HG03039 (cell line): Measurements from ENCODE around the gene ZCCHC18.
"Not testable (repeated sequence)": the region's sequence is repeated elsewhere in the genome, so short reads cannot be mapped to it uniquely, and the experiment has no call there.

ENCODE experiments used
- ATAC-seq: cut with Tn5 transposase; IDR thresholded peaks from one replicate; pipeline ENCODE4 v1.9.1; 2021; ENCODE audit warnings: mild to moderate bottlenecking, moderate library complexity; ENCODE audit not compliant: unreplicated experiment

Gene ZCCHC18

GRCh38 chrX:104112326-104112951, at the start of gene ZCCHC18:
Gene ZCCHC18 (plus strand): TSS chrX:104112523. CDS start chrX:104114112, 1,589 bp downstream.
- peak; percentile 65 for ATAC-seq

- ATAC-seq: not testable (repeated sequence)
Observed at GRCh38 chrX:104062636-104063035, 49.7 kb upstream of the ZCCHC18 start.

GRCh38 chrX:104075778-104076445, 36.4 kb upstream of the ZCCHC18 start, which contains the start of gene TMSB15C:
Gene TMSB15C (minus strand): TSS chrX:104076236.
- peak; percentile 100 for ATAC-seq

GRCh38 chrX:104077854-104078253, 34.5 kb upstream of the ZCCHC18 start:
- not testable (repeated sequence) for ATAC-seq

- no peak for ATAC-seq
Observed at GRCh38 chrX:104084063-104084462, 28.3 kb upstream of the ZCCHC18 start.

GRCh38 chrX:104084534-104085277, 27.6 kb upstream of the ZCCHC18 start:
- ATAC-seq: no peak

GRCh38 chrX:104085477-104085876, 26.8 kb upstream of the ZCCHC18 start:
- ATAC-seq: no peak

- ATAC-seq: no peak
Observed at GRCh38 chrX:104085919-104086318, 26.4 kb upstream of the ZCCHC18 start.

- ATAC-seq: no peak
Observed at GRCh38 chrX:104098151-104098808, 14.0 kb upstream of the ZCCHC18 start.

- no peak for ATAC-seq
Observed at GRCh38 chrX:104098919-104099318, 13.4 kb upstream of the ZCCHC18 start.

GRCh38 chrX:104104676-104105075, 7.6 kb upstream of the ZCCHC18 start:
- ATAC-seq: no peak

GRCh38 chrX:104105330-104106262, 6.7 kb upstream of the ZCCHC18 start:
- no peak for ATAC-seq

- no peak for ATAC-seq
Observed at GRCh38 chrX:104108955-104109354, 3.4 kb upstream of the ZCCHC18 start.

- ATAC-seq: not testable (repeated sequence)
Observed at GRCh38 chrX:104110491-104111240, 1.7 kb upstream of the ZCCHC18 start.

- peak; percentile 47 for ATAC-seq
Observed at GRCh38 chrX:104113222-104113965, 1.1 kb downstream of the ZCCHC18 start.

- no peak for ATAC-seq
Observed at GRCh38 chrX:104117759-104118158, 5.4 kb downstream of the ZCCHC18 start.

GRCh38 chrX:104118765-104119164, 6.4 kb downstream of the ZCCHC18 start:
- no peak for ATAC-seq

GRCh38 chrX:104122829-104123228, 10.5 kb downstream of the ZCCHC18 start:
- ATAC-seq: no peak

- no peak for ATAC-seq
Observed at GRCh38 chrX:104126856-104127255, 14.5 kb downstream of the ZCCHC18 start.
